Astrocyte (in vitro differentiated cells and primary cell): Measurements from ENCODE around the gene TNXB.
"Not testable (repeated sequence)": the region's sequence is repeated elsewhere in the genome, so short reads cannot be mapped to it uniquely, and the experiment has no call there.

Experiments
- CTCF ChIP-seq: IDR thresholded peaks from 2 replicates; pipeline ENCODE4 v1.5.1; 2011; ENCODE audit warnings: low read depth, mild to moderate bottlenecking, inconsistent platforms, low read length, moderate library complexity; ENCODE audit not compliant: insufficient read depth
- EZH2 ChIP-seq: IDR thresholded peaks from 2 replicates; pipeline ENCODE4 v1.6.1; 2012; ENCODE audit warnings: mild to moderate bottlenecking, low read length, inconsistent platforms; ENCODE audit not compliant: insufficient read depth

GRCh38 chr6:32144238-32144637 is 35.1 kb upstream of the TNXB start:
- not testable (repeated sequence) for TF ChIP-seq CTCF, EZH2
